ENCODE measurements around the gene STIP1.

The STIP1 gene

GRCh38 chr11:64224891-64225607 is 39.1 kb downstream of the STIP1 start:
- DNase-seq, result no peak

GRCh38 chr11:64225608-64226506 is 39.9 kb downstream of the STIP1 start, which contains the start of the genes NUDT22 and TRPT1:
NUDT22 (plus strand) TSS chr11:64226274; CDS start chr11:64226653, 379 bp downstream.
TRPT1 (minus strand) TSS chr11:64226186; CDS start chr11:64225860, 326 bp downstream.
- DNase-seq, result peak; percentile 93

GRCh38 chr11:64226507-64227051 is 40.6 kb downstream of the STIP1 start:
- DNase-seq, result peak; percentile 63

GRCh38 chr11:64227405-64227956 is 41.5 kb downstream of the STIP1 start:
- no peak for DNase-seq

- no peak for DNase-seq
These were observed 43.2 kb downstream of the STIP1 start for GRCh38 chr11:64229090-64229743.

GRCh38 chr11:64229744-64230170 is 43.8 kb downstream of the STIP1 start:
- no peak for DNase-seq

GRCh38 chr11:64230171-64230984 is 44.4 kb downstream of the STIP1 start, which contains the start of gene DNAJC4:
DNAJC4 (plus strand) TSS chr11:64230548; CDS start chr11:64230855, 307 bp downstream.
- peak; percentile 85 for DNase-seq

- DNase-seq, result no peak
These were observed 45.0 kb downstream of the STIP1 start for GRCh38 chr11:64230985-64231365.

- no peak for DNase-seq
These were observed 45.6 kb downstream of the STIP1 start for GRCh38 chr11:64231546-64231945.

GRCh38 chr11:64232182-64232966 is 46.4 kb downstream of the STIP1 start:
- no peak for DNase-seq

GRCh38 chr11:64232967-64233315 is 47.0 kb downstream of the STIP1 start:
- no peak for DNase-seq

- DNase-seq, result peak; percentile 56
These were observed 48.1 kb downstream of the STIP1 start, which contains the start of gene VEGFB for GRCh38 chr11:64233913-64234586. VEGFB (plus strand) TSS chr11:64234584; CDS start chr11:64234834, 250 bp downstream.

GRCh38 chr11:64234647-64235379 is 48.8 kb downstream of the STIP1 start:
- no peak for DNase-seq

- DNase-seq, result no peak
These were observed 49.6 kb downstream of the STIP1 start for GRCh38 chr11:64235437-64236161.

GRCh38 chr11:64237484-64237951 is 51.5 kb downstream of the STIP1 start:
- DNase-seq, result no peak

- DNase-seq, result no peak
These were observed 52.1 kb downstream of the STIP1 start for GRCh38 chr11:64238076-64238475.

GRCh38 chr11:64238999-64239398 is 53.0 kb downstream of the STIP1 start:
- no peak for DNase-seq

- DNase-seq, result no peak
These were observed 53.9 kb downstream of the STIP1 start for GRCh38 chr11:64239662-64240434.

All from stimulated activated CD4-positive, alpha-beta T cell treated with anti-CD3 and anti-CD28 coated beads, Interleukin-1b, Interleukin-23, amount 100 ng/mL, for 48 hours (primary cell).